ENCODE results near the gene ADAMTSL5.

ADAMTSL5 gene

DNA sequence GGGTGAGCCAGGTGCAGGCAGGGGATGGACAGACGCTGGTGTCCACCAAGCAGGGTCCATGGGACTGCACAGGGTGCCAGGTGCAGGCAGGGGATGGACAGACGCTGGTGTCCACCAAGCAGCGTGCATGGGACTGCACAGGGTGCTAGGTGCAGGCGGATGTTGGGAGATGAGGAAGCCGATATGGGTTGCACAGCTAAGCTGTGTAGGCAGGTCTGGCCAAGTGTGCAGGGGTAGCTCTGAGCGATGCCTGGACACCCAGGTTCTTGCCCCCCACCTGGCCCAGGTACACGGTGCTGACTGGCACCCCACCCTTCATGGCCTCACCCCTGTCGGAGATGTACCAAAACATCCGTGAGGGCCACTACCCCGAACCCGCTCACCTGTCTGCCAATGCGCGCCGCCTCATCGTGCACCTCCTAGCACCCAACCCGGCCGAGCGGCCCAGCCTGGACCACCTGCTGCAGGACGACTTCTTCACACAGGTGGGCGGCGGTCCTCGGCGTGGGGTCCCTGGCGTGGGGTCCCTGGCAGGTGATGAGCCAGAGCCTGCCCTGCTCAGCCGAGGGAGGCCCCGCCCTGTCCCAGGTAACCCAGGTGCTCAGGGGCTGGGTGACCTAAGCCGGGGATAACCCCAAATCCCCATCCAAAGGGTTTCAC is 15.0 kb upstream of the ADAMTSL5 start:
- TF ChIP-seq, protein P1, sequence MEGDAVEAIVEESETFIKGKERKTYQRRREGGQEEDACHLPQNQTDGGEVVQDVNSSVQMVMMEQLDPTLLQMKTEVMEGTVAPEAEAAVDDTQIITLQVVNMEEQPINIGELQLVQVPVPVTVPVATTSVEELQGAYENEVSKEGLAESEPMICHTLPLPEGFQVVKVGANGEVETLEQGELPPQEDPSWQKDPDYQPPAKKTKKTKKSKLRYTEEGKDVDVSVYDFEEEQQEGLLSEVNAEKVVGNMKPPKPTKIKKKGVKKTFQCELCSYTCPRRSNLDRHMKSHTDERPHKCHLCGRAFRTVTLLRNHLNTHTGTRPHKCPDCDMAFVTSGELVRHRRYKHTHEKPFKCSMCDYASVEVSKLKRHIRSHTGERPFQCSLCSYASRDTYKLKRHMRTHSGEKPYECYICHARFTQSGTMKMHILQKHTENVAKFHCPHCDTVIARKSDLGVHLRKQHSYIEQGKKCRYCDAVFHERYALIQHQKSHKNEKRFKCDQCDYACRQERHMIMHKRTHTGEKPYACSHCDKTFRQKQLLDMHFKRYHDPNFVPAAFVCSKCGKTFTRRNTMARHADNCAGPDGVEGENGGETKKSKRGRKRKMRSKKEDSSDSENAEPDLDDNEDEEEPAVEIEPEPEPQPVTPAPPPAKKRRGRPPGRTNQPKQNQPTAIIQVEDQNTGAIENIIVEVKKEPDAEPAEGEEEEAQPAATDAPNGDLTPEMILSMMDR (IDR thresholded peaks at IDR 0.05; ENCODE audit: low read depth, low read length, missing control alignments) = no peak
- no peak overlapping the region for H3K4me3 ChIP-seq (ENCODE audit: low read depth, low read length)
- DNase-seq (ENCODE audit: low read depth) = no peak

DNA sequence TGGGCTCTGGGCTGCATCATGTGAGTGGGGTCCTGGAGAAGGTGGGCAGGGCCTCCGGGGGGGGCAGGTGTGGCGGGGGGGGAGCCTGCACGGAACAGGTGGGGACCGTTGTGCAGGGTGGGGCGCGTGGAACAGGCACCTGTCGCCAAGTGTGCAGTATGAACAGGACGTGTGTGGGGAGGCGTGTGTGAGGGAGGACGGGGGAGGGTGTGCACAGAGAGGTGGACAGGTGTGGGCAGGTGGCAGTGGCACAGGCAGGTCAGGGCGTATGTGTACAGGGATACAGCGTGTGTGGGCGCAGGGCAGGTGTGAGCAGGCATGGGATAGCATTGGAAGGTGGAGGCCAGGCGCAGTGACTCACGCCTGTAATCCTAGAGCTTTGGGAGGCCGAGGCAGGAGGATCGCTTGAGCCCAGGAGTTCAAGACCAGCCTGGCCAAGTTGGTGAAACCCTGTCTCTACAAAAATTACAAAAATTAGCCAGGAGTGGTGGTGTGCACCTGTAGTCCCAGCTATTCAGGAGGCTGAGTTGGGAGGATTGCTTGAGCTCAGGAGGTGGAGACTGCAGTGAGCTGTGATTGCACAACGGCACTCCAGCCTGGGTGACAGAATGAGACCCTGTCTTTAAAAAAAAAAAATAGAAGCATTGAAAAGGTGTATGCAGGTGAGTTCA is 14.3 kb upstream of the ADAMTSL5 start:
- DNase-seq (ENCODE audit: low read depth) = no peak
- H3K4me3 ChIP-seq (ENCODE audit: low read depth, low read length) = no peak overlapping the region
- TF ChIP-seq, protein P1 (IDR thresholded peaks at IDR 0.05; ENCODE audit: low read depth, low read length, missing control alignments) = no peak

DNA sequence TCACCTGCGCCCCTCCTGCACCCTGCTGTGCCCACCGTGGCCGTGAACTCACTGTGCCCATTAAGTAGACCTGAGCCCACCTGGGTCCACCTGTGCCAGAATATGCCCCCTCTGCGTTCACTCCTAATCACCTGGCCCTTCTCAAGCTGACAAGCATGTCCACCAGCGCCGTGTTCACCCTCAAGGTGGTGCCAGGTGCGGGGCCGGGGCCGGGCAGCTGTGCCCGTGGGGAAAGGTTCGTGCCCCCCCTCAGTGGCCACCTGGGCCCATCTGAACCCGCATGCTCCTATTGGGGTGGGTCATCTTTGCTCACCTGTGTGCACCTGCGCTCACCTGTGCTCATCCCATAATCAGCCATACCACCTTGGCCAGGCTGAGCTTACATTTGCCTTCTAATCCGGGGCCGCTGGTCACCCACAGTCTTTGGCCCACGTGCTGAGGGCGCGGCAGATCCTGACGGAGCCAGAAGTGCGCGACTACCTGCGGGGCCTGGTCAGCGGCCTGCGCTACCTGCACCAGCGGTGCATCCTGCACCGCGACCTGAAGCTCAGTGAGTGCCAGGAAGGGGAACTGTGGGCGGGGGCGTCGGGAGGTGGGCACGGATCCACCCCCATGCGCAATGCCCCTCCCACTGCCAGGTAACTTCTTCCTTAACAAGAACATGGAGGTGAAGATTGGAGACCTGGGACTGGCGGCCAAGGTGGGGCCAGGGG is 13.4 kb upstream of the ADAMTSL5 start:
- DNase-seq (ENCODE audit: low read depth) = no peak
- TF ChIP-seq, protein P1 (IDR thresholded peaks at IDR 0.05; ENCODE audit: low read depth, low read length, missing control alignments) = no peak
- no peak overlapping the region for H3K4me3 ChIP-seq (ENCODE audit: low read depth, low read length)

DNA sequence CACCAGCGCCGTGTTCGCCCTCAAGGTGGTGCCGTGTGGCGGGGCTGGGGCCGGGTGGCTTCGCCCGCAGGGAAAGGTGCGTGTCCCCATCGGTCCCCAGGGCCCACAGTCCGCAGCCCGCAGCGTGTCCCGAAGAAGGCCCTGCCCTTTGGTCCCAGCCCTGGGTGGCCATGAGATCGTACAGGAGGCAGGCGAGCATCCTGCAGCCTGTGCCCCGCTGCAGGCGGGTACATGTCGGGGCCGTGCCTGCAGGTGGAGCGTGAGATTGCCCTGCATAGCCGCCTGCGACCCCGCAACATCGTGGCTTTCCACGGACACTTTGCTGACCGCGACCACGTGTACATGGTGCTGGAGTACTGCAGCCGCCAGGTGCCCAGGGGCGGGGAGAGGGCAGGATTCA is 12.5 kb upstream of the ADAMTSL5 start:
- no peak overlapping the region for H3K4me3 ChIP-seq (ENCODE audit: low read depth, low read length)
- TF ChIP-seq, protein P1 (IDR thresholded peaks at IDR 0.05; ENCODE audit: low read depth, low read length, missing control alignments) = no peak

DNA sequence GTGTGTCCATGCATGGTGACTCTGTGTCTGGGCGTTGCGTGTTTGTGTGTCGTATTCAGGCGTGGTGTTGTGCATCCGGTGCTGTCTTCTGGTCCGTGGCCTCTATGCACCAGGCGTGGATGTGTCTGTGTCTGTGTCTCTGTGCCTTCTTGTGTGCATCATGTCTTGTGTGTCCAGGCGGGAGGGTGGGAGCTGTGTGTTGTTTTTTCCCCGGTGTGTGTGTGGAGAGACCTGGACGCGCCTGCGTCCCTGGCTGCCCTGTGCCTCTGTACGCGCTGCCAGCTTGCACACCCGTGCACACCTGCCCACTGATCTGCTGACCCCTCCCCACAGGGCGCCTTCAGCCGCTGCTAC is 12.1 kb upstream of the ADAMTSL5 start:
- TF ChIP-seq, protein P1 (IDR thresholded peaks at IDR 0.05; ENCODE audit: low read depth, low read length, missing control alignments) = no peak
- DNase-seq (ENCODE audit: low read depth) = no peak
- no peak overlapping the region for H3K4me3 ChIP-seq (ENCODE audit: low read depth, low read length)

More for the DNA sequence above, 12.5 kb upstream of the ADAMTSL5 start:
- no peak for DNase-seq (ENCODE audit: low read depth)

DNA sequence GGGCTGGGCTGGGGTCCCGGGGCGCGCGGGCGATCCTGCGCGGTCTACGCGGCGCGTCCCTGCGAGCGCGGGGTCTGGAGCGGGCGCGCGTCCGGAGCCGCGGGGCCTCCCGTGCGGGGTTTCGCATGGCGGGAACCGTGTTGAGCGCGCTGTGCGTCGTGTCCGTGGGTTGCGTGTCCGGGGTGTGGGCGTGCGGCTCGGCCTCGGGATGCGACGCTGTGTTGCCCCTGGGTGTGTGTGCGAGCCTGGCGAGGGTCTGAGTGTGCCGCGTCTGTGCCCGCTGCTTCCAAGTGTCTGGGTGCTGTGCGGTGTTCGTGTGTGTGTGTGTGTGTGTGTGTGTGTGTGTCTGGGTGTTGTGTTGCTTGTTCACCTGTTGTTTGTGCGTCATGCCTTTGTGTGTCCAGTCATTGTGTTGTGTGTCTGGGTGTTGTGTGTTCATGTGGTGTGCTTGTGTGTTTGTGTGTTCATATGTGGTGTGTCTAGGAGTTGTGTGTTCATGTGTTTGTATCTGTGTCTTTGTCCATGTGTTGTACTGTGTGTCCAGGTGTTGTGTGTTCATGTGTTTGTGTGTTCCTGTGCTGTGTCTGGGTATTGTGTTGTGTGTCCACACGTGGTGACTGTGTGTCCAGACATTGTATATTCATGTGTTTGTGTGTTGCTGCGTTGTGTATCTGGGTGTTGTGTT is 11.6 kb upstream of the ADAMTSL5 start:
- TF ChIP-seq, protein P1 (IDR thresholded peaks at IDR 0.05; ENCODE audit: low read depth, low read length, missing control alignments) = no peak
- DNase-seq (ENCODE audit: low read depth) = no peak
- H3K4me3 ChIP-seq (ENCODE audit: low read depth, low read length) = no peak overlapping the region

Measured in GM12864 (cell line).